Activated T-cell treated with anti-CD3 and anti-CD28 coated beads for 48 hours (primary cell): Measurements from ENCODE around the gene ATXN1.

Experiments
- DNase-seq: peaks from one replicate; pipeline ENCODE4 v3.0.0-alpha.2; 2020; ENCODE audit warnings: low read depth

The ATXN1 gene

GRCh38 chr6:16358531-16359138 lies 402.6 kb downstream of the ATXN1 start:
- no peak for DNase-seq

- DNase-seq: no peak
Measured at GRCh38 chr6:16355699-16356446, 405.4 kb downstream of the ATXN1 start.

- no peak for DNase-seq
Measured at GRCh38 chr6:16355238-16355637, 406.0 kb downstream of the ATXN1 start.

GRCh38 chr6:16354692-16355091 lies 406.6 kb downstream of the ATXN1 start:
- no peak for DNase-seq

GRCh38 chr6:16352821-16353438 lies 408.3 kb downstream of the ATXN1 start:
- DNase-seq: no peak

- DNase-seq: no peak
Measured at GRCh38 chr6:16352258-16352635, 409.0 kb downstream of the ATXN1 start.

GRCh38 chr6:16349544-16349943 lies 411.7 kb downstream of the ATXN1 start:
- DNase-seq: no peak

GRCh38 chr6:16346831-16347230 lies 414.4 kb downstream of the ATXN1 start:
- no peak for DNase-seq

GRCh38 chr6:16345449-16346330 lies 415.6 kb downstream of the ATXN1 start:
- DNase-seq: no peak

GRCh38 chr6:16344756-16345155 lies 416.5 kb downstream of the ATXN1 start:
- no peak for DNase-seq

- DNase-seq: no peak
Measured at GRCh38 chr6:16343593-16343992, 417.7 kb downstream of the ATXN1 start.

- no peak for DNase-seq
Measured at GRCh38 chr6:16339265-16339587, 422.0 kb downstream of the ATXN1 start.

- DNase-seq: no peak
Measured at GRCh38 chr6:16338577-16339264, 422.5 kb downstream of the ATXN1 start.

GRCh38 chr6:16337295-16337975 lies 423.8 kb downstream of the ATXN1 start:
- no peak for DNase-seq

GRCh38 chr6:16336911-16337294 lies 424.4 kb downstream of the ATXN1 start:
- DNase-seq: no peak

GRCh38 chr6:16336056-16336818 lies 425.0 kb downstream of the ATXN1 start:
- no peak for DNase-seq

- no peak for DNase-seq
Measured at GRCh38 chr6:16335176-16335575, 426.1 kb downstream of the ATXN1 start.

- DNase-seq: no peak
Measured at GRCh38 chr6:16334671-16335070, 426.6 kb downstream of the ATXN1 start.

GRCh38 chr6:16333580-16333979 lies 427.7 kb downstream of the ATXN1 start:
- no peak for DNase-seq

GRCh38 chr6:16332175-16332542 lies 429.1 kb downstream of the ATXN1 start:
- peak; percentile 74 for DNase-seq
